Measurements from ENCODE around the gene HIPK2.

GRCh38 chr7:139570626-139571025 is 207.2 kb downstream of the HIPK2 start:
- TF ChIP-seq CTCF (IDR thresholded peaks at IDR 0.05), result no peak
- no peak for TF ChIP-seq POLR2A (IDR thresholded peaks at IDR 0.05)
